ENCODE data around the gene YBEY.
"Not testable (repeated sequence)": the region's sequence is repeated elsewhere in the genome, so short reads cannot be mapped to it uniquely, and the experiment has no call there.

The YBEY gene, protein sequence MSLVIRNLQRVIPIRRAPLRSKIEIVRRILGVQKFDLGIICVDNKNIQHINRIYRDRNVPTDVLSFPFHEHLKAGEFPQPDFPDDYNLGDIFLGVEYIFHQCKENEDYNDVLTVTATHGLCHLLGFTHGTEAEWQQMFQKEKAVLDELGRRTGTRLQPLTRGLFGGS

DNA sequence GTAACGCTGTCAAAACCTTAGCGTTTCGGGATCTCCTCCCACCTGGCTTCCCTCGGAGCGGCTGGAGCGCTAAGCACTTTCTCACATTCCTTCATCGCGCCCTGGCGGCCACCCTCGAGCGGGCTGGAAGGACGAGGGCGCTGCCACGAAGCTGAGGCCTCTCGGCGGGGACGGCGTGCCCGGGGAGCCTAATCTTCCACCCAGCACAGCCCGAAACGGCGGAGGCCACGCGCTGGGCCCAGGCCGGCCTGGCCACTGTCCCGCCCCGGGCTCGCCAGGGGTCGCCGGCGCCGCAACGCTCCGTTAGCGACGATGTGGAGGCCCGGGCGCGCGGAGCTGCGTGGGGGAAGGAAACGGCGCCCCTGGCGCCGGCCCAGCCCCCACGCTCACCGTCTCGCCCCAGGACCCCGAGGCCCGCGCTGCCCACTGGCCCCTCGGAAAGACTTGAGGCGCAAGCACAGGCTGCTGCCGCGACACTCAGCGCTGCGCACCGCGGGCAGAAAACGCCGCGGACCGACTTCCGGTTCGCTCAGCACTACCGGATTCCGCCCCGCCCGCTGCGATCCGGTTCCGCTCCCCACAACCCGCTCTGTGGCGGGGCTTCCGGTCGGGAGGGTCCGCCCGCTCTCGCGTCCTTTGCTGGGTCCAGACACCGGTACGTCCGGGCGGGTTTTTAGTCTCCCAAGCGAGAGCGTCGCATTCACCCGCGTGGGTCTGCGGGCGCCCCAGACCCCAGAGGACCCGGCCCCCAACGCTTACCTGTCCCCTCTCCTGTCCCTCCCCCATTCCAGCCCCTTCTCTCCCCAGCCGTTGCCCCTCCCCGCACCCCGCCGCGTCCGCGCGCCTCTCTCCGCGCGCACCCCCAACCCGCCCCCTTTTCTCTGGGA is at the start of gene YBEY:
Gene YBEY, plus strand, starts transcription at position 582 of the 887 bp plus-strand sequence. CDS start 572 bp downstream, outside the sequence.
- no peak for TF ChIP-seq GATA1 (IDR thresholded peaks at IDR 0.05; ENCODE audit: low read depth, low read length)
- TF ChIP-seq POLR2A (IDR thresholded peaks at IDR 0.05; ENCODE audit: low read length): peak; percentile 84
- peak; percentile 92 for DNase-seq

DNA sequence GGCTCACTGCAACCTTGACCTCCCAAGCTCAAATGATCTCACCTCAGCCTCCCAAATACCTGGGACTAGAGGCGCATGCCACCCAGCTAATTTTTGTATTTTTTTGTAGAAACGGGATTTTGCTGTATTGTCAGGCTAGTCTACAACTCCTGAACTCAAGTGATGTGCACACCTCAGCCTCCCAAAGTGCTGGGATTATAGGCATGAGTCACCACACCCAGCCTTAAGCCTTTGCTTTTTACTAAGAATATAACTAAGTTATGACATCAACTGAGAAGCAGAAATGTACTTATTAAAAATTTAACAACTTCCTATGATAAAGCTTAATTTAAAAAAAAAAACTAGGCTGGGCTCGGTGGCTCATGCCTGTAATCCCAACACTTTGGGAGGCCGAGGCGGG is 48.7 kb upstream of the YBEY start:
- no peak for TF ChIP-seq GATA1 (IDR thresholded peaks at IDR 0.05; ENCODE audit: low read depth, low read length)
- no peak for TF ChIP-seq POLR2A (IDR thresholded peaks at IDR 0.05; ENCODE audit: low read length)
- no peak for DNase-seq

DNA sequence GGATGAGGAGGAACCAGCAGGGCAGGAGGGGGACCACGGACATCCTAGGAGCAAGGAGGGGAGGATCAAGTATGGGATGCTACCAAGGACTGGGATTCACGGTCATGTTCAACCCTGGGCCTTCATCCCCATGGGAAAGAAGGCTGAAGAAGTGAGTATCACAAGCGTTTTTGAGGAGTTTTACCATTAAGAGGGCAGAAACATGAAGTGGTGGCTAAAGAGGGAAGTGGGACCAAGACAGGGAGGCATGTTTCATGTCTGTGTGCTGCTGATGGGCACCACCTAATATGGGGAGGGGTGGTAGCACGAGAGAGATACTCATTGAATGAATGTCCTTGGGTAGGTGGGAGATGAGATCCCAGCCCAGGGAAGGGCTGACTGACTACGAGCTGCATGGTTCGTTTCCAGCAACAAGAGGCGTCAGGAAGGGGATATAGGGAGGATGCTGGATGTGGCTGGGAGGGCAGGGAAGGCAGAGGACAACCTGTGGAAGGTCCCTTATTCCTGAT is 46.3 kb upstream of the YBEY start:
- TF ChIP-seq POLR2A (IDR thresholded peaks at IDR 0.05; ENCODE audit: low read length) (no peak), GATA1 (IDR thresholded peaks at IDR 0.05; ENCODE audit: low read depth, low read length) (no peak)
- no peak for DNase-seq

DNA sequence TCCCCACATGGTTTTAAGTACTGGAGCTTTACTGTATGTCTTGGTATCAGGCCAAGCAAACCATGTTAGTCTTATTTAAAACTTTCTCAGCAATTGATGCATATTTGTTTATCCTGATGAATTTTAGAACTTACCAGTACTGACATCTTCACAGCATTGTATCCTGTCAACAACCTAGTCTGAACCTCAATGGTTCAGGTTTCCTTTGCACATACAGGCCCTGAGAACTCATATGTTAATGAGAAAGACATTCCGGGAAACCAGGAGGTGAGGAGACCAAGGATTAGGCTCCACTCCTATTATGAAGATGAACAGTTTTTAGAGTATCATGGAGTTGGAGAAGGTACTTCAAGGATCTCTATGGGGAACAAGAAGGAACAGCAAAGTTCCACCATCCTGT is 44.6 kb upstream of the YBEY start:
- DNase-seq: not testable (repeated sequence)

DNA sequence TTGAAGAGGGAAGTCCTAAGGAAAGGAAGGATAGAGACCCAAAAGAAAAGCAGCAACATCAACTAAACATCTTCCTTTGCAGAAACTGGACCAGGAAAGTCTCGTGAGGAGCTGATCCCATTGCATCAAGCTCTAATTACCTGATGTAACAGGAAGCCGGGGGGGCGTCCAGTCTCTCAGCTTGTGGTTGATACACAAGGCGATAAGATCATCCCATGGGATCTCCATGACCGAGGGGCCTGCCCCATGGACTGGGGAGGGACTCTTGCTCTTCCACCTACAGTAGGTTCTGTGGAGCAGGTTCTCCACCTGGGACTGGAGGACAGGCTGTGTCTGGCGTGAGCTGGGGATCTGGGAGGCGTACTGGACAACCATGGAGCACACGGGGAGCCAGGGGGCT is 42.8 kb upstream of the YBEY start:
- TF ChIP-seq POLR2A (IDR thresholded peaks at IDR 0.05; ENCODE audit: low read length): no peak
- DNase-seq: no peak

DNA sequence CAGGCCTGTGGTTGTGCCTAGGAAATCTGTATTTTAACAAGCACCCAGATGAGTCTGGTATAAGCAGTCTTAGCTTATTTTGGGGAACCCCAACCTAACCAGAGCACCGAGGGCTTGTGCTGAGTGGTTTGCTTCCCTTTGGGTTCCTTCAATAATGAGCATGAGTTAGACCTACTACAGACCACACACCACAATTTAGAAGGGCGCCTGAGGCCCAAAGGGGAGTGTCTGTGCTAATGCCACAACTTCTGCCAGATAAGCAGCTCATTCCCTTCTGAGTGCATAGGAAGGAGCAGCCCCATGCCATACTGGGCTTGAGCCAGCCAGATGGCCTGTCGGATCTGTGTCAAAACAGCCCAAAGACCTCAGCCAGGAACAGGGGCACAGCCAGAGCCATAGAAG is 42.2 kb upstream of the YBEY start:
- TF ChIP-seq GATA1 (IDR thresholded peaks at IDR 0.05; ENCODE audit: low read depth, low read length): no peak
- TF ChIP-seq POLR2A (IDR thresholded peaks at IDR 0.05; ENCODE audit: low read length): no peak
- no peak for DNase-seq

DNA sequence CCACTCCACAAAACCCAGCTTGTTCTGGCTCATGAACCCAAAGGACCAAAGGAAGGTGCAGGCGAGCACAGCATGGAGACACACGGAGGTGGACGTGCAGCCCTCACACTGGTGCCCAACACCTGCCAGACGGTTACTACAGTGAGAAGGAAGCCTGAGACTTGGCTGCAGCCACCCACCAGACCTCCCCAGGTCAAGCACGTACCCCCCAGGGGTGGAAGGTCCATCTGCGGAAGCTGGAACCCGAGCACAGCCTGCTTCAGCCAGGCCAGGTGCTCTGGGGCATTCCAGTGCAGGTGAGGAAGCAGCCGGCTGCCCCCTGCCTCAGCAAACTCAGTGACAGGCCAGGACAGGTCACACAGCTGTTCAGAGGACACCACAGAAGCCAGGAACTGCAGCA is 41.5 kb upstream of the YBEY start:
- TF ChIP-seq POLR2A (IDR thresholded peaks at IDR 0.05; ENCODE audit: low read length): no peak
- TF ChIP-seq GATA1 (IDR thresholded peaks at IDR 0.05; ENCODE audit: low read depth, low read length): no peak
- DNase-seq: no peak

DNA sequence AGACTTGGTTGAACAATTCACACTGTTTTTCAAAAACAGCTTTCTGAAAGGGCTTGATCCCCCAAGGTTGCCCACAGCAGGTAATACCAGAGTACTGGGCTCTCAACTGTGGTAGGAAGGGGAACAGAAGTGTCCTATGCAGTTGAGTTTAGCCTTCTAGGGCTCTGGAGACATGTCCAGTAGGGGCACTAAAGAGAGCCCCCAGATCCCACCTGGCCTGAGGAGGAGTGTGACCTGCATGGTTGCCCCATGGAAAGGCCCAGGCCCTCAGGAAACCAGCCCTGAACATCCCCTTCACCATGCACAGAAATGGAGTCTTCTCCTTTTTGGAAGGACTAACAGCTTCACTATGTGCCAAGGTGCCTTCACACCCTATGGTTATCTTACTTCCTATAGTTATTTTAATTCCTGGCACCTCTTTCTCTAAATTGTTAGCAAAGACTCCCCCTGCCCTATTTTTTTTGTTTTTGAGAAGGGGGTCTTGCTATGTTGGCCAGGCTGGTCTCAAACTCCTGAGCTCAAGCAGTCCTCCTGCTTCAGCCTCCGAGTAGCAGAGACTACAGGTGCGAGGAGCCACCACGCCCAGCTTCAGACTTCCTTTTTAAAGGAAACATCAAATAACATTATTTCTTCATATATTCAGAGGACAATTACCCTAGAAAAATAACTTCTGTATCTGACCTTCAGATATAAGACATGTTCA is 40.8 kb upstream of the YBEY start:
- DNase-seq: no peak
- TF ChIP-seq POLR2A (IDR thresholded peaks at IDR 0.05; ENCODE audit: low read length) (no peak), GATA1 (IDR thresholded peaks at IDR 0.05; ENCODE audit: low read depth, low read length) (no peak)

DNA sequence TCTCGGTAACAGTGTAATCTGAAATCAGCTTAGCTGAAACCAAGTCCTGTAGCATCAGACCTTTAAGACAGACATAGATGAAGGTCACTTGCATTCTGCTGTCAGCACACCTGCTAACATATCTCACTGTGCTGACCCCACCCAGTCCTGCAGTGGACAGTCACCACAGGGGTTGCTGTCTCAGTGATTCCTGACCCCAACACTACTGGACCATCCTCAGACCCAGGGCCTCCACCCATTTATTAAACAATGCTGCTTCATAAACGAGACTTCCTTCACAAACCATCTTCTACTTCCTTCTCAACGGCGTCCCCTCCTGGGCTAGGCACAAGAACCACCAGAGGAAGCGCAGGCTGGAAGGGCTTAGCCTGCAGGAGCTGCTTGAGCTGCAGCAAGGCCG is 39.8 kb upstream of the YBEY start:
- TF ChIP-seq POLR2A (IDR thresholded peaks at IDR 0.05; ENCODE audit: low read length): no peak
- TF ChIP-seq GATA1 (IDR thresholded peaks at IDR 0.05; ENCODE audit: low read depth, low read length): no peak
- no peak for DNase-seq

DNA sequence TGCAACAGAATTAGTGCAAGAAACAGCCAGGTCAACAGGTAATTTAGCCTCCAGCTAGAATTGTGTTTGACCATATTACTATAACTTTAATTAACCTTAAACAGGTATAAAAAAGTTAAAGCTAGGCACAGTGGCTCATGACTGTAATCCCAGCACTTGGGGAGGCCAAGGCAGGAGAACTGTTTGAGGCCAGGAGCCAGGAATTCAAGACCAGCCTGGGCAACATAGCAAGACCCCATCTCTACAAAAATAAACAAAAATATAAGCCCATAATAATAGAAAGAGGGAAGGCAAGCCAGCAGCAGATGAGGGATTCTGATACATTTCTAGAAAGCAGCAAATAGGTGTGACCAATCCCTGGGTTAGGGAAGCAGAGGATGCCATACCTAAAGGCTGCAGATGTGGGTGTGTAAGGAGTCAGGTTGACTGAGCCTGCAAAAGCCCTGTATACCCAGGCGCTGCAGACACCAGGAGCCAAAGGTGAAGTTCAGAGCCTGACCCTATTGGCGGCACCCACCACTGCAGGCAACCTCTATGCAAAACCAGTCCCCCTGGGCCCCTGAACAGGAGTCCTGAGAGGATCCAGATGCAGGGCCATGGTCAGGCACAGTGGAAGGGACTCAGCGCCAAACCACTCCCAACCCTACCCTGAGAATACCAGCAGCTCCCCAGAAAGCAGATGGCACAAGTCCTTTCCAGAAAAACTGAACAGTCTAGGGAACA is 38.3 kb upstream of the YBEY start:
- TF ChIP-seq POLR2A (IDR thresholded peaks at IDR 0.05; ENCODE audit: low read length) (no peak), GATA1 (IDR thresholded peaks at IDR 0.05; ENCODE audit: low read depth, low read length) (no peak)
- no peak for DNase-seq

DNA sequence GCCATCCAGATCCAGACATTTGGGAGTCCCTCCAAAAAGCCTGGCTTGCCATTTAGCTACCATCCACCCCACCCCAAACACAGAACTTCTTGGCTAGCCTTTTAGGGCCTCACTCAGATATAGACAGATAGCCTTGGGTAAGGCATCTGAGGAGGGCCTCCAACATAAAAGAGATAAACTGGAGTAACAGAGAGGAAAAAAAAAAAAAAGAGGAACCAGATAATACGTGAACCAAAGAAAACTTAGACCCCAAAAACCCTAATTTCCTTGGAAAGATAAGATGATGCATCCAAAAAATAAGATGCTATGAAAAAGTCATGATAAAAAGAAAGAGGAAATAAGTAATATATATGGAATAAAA is 37.7 kb upstream of the YBEY start:
- TF ChIP-seq GATA1 (IDR thresholded peaks at IDR 0.05; ENCODE audit: low read depth, low read length) (no peak), POLR2A (IDR thresholded peaks at IDR 0.05; ENCODE audit: low read length) (no peak)
- peak; percentile 49 to 62 for DNase-seq

DNA sequence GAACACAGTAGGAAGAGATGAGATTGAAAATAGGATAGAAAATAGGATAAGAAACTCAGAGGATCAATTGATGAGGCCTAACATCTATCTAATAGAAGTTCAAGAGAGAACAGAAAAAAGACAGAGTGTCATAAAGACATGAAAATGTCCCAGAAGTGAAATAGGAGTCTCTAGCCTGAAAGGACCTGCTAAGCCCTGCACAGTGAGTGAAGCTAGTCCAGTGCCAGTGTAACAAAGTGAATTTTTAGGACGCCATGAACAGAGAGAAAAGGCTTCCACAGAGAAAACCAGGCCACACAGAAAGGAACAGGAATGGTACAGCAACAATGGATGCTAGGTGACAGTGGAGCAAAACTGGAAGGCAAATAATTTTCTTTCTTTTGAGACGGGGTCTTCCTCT is 37.3 kb upstream of the YBEY start:
- DNase-seq: no peak
- TF ChIP-seq POLR2A (IDR thresholded peaks at IDR 0.05; ENCODE audit: low read length) (no peak), GATA1 (IDR thresholded peaks at IDR 0.05; ENCODE audit: low read depth, low read length) (no peak)

DNA sequence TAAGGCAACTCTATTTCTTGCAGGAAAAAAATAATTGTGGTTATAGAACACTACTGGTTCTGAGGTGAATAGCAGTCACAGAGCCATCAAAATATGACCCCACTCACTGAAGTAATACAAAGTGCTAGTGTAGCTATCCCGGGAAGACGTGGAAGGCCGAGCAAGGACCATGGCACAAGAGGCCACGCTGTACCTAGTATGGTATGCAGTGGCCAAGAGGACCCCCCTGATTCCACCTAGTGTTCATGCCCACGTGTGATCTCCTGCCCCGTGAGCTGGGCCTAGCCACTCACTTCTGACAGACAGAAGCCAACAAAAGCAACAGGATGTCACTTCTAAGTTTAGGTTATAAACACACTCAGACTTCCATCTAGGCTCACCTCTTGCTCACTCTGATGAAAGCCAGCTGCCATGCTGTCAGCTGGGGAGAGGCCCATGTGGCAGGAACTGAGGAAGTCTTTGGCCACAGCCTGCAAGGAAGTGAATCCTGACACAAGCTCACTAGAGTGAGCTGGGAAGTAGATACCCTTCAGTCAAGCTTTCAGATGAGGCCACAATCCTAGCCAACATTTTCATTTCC is 35.9 kb upstream of the YBEY start:
- no peak for DNase-seq
- TF ChIP-seq GATA1 (IDR thresholded peaks at IDR 0.05; ENCODE audit: low read depth, low read length) (no peak), POLR2A (IDR thresholded peaks at IDR 0.05; ENCODE audit: low read length) (no peak)

DNA sequence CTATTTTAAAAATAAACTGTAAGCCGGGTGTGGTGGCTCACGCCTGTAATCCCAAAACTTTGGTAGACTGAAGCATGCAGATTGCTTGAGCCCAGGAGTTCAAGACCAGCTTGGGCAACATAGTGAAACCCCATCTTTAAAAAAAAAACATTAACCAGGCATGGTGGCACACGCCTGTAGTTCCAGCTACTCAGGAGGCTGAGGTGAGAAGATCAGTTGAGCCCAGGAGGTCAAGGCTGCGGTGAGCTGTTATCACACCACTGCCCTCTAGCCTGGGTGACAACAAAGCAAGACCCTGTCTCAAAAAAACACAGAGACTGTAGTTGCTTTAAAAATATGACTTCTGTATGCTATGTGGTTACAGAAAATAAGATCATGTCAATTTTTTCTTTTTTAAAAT is 33.3 kb upstream of the YBEY start:
- DNase-seq: no peak
- TF ChIP-seq GATA1 (IDR thresholded peaks at IDR 0.05; ENCODE audit: low read depth, low read length) (no peak), POLR2A (IDR thresholded peaks at IDR 0.05; ENCODE audit: low read length) (no peak)
